MM.1S (cell line): ENCODE measurements around the gene RTL9.

Experiments used
- DNase-seq: peaks from one replicate; pipeline ENCODE4 v3.0.0-alpha.2; 2015
- H2AFZ ChIP-seq: fragments of 300-600 bp; sonication (generic); 2 replicates; pipeline ENCODE4 v1.6.0; 2016; ENCODE audit warnings: antibody characterized with exemption, low read length
- H3F3A ChIP-seq: fragments of 300-600 bp; sonication (generic); 2 replicates; pipeline ENCODE4 v1.6.1; 2016; ENCODE audit warnings: mild to moderate bottlenecking, antibody characterized with exemption, low read length, moderate library complexity, mixed read lengths; ENCODE audit not compliant: insufficient read depth
- H3K27ac ChIP-seq: fragments of 300-600 bp; sonication (generic); 2 replicates; pipeline ENCODE4 v1.5.1; 2016; ENCODE audit warnings: mild to moderate bottlenecking, low read length
- H3K27me3 ChIP-seq: fragments of 300-600 bp; sonication (generic); replicated peaks from 2 replicates; pipeline ENCODE4 v1.6.0; 2016; ENCODE audit warnings: low read length; ENCODE audit not compliant: insufficient read depth
- H3K36me3 ChIP-seq: fragments of 300-600 bp; sonication (generic); replicated peaks from 2 replicates; pipeline ENCODE4 v1.6.1; 2016; ENCODE audit warnings: mild to moderate bottlenecking, low read length, mixed read lengths; ENCODE audit not compliant: insufficient read depth
- H3K4me1 ChIP-seq: fragments of 300-600 bp; sonication (generic); 2 replicates; pipeline ENCODE4 v1.6.1; 2016; ENCODE audit warnings: low read length, mixed read lengths
- H3K4me2 ChIP-seq: fragments of 300-600 bp; sonication (generic); 2 replicates; pipeline ENCODE4 v1.6.0; 2016; ENCODE audit warnings: low read depth, low read length
- H3K4me3 ChIP-seq: fragments of 300-600 bp; sonication (generic); 2 replicates; pipeline ENCODE4 v1.5.1; 2016; ENCODE audit warnings: low read length, mixed read lengths
- H3K79me2 ChIP-seq: fragments of 300-600 bp; sonication (generic); 2 replicates; pipeline ENCODE4 v1.6.1; 2016; ENCODE audit warnings: mixed run types, low read length, mixed read lengths
- H3K9ac ChIP-seq: fragments of 300-600 bp; sonication (generic); 2 replicates; pipeline ENCODE4 v1.6.1; 2016; ENCODE audit warnings: low read length, mixed read lengths
- H3K9me2 ChIP-seq: fragments of 300-600 bp; sonication (generic); replicated peaks from 2 replicates; pipeline ENCODE4 v1.6.1; 2016; ENCODE audit warnings: mild to moderate bottlenecking, low read length, mixed read lengths; ENCODE audit not compliant: insufficient read depth
- H3K9me3 ChIP-seq: fragments of 300-600 bp; sonication (generic); replicated peaks from 2 replicates; pipeline ENCODE4 v1.6.1; 2016; ENCODE audit warnings: mild to moderate bottlenecking, low read length, mixed read lengths; ENCODE audit not compliant: insufficient read depth
- H4K20me1 ChIP-seq: fragments of 300-600 bp; sonication (generic); 2 replicates; pipeline ENCODE4 v1.6.1; 2016; ENCODE audit warnings: mild to moderate bottlenecking, low read length, moderate library complexity, mixed read lengths; ENCODE audit not compliant: insufficient read depth
- EZH2 ChIP-seq: fragments of 300-600 bp; sonication (generic); optimal IDR thresholded peaks from 2 replicates; pipeline ENCODE3; 2017; ENCODE audit warnings: low read depth, mild to moderate bottlenecking, antibody characterized with exemption, low read length, mixed read lengths
- EZH2phosphoT487 ChIP-seq: fragments of 300-600 bp; sonication (generic); IDR thresholded peaks from 2 replicates; pipeline ENCODE4 v1.6.1; 2018; ENCODE audit warnings: antibody characterized with exemption, low read length
- TF ChIP-seq, protein P1 (sequence below): fragments of 300-600 bp; sonication (generic); IDR thresholded peaks from 2 replicates; pipeline ENCODE4 v1.5.1; 2016; ENCODE audit warnings: antibody characterized with exemption, low read length, mixed read lengths

Gene RTL9

DNA sequence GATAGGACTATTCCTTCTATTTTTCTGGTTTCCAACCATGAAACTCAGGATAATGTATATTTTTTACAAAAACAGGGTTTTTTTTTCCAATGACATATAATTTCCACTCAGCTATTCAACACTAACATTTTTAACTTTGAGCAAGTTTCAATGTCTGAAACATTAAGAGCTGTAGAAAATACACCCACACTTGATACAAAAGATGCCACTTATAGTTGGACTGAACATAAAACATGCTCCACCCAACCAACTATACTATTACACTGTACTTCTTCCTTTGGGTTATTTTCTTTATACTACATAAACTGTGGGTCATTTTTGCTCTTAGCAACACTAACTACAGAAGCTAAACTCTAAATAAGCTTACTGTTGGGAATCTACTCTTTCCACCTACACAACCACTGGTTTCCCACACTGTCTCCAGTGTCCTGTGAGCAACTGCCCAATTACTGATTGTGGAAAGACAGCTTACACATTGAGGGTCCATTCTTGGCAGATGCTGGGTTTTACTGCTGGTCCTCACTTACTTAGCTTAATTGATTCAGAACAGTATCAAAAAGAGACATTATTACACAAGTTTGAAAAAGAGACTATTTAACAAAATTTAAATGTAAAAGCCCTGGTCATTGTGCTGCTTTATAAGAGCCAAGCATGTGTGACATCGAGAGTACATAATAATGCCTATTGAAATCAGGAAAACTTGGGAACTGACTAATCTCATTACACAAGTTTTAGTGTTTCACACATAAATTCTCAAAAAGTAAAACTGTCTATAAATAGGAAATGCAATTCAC is 47.0 kb upstream of the RTL9 start:
- H4K20me1 ChIP-seq, result no peaks in the 10 kb centered on the region
- H3K9ac ChIP-seq, result no peak overlapping the region
- no peak overlapping the region for H3K4me3 ChIP-seq
- H3K36me3 ChIP-seq, result no peaks in the 10 kb centered on the region
- peaks cover 94% of the 10 kb centered on the region for H3K79me2 ChIP-seq
- H3K27ac ChIP-seq, result peak overlapping the region; percentile 47; the same call in 1 of the 2 replicates
- H3K4me2 ChIP-seq, result peak overlapping the region; percentile 56
- no peaks in the 10 kb centered on the region for H3K9me3 ChIP-seq
- DNase-seq, result no peak
- H3K4me1 ChIP-seq, result peaks cover 36% of the 10 kb centered on the region
- H3F3A ChIP-seq, result no peaks in the 10 kb centered on the region
- no peak overlapping the region for H2AFZ ChIP-seq
- H3K27me3 ChIP-seq, result no peaks in the 10 kb centered on the region
- TF ChIP-seq EZH2phosphoT487 (no peak), EZH2 (no peak)
- TF ChIP-seq, protein P1, sequence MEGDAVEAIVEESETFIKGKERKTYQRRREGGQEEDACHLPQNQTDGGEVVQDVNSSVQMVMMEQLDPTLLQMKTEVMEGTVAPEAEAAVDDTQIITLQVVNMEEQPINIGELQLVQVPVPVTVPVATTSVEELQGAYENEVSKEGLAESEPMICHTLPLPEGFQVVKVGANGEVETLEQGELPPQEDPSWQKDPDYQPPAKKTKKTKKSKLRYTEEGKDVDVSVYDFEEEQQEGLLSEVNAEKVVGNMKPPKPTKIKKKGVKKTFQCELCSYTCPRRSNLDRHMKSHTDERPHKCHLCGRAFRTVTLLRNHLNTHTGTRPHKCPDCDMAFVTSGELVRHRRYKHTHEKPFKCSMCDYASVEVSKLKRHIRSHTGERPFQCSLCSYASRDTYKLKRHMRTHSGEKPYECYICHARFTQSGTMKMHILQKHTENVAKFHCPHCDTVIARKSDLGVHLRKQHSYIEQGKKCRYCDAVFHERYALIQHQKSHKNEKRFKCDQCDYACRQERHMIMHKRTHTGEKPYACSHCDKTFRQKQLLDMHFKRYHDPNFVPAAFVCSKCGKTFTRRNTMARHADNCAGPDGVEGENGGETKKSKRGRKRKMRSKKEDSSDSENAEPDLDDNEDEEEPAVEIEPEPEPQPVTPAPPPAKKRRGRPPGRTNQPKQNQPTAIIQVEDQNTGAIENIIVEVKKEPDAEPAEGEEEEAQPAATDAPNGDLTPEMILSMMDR, result no peak
- H3K9me2 ChIP-seq, result no peaks in the 10 kb centered on the region

GRCh38 chrX:110315551-110315950 is 43.1 kb upstream of the RTL9 start:
- H3K27ac ChIP-seq, result no peak overlapping the region
- H3K9me2 ChIP-seq, result no peaks in the 10 kb centered on the region
- H3F3A ChIP-seq, result no peaks in the 10 kb centered on the region
- H3K36me3 ChIP-seq, result no peaks in the 10 kb centered on the region
- H4K20me1 ChIP-seq, result no peaks in the 10 kb centered on the region
- no peak for TF ChIP-seq EZH2phosphoT487
- TF ChIP-seq, protein P1, result no peak
- TF ChIP-seq EZH2, result no peak
- H2AFZ ChIP-seq, result no peak overlapping the region
- H3K4me1 ChIP-seq, result peaks cover 23% of the 10 kb centered on the region
- no peak overlapping the region for H3K9ac ChIP-seq
- peak overlapping the region; percentile 79; the same call in 1 of the 2 replicates for H3K4me3 ChIP-seq
- peaks cover 67% of the 10 kb centered on the region for H3K79me2 ChIP-seq
- H3K9me3 ChIP-seq, result no peaks in the 10 kb centered on the region
- no peaks in the 10 kb centered on the region for H3K27me3 ChIP-seq
- no peak for DNase-seq
- H3K4me2 ChIP-seq, result peak overlapping the region; percentile 52

GRCh38 chrX:110316351-110317060 is 42.1 kb upstream of the RTL9 start:
- H2AFZ ChIP-seq, result no peak overlapping the region

More at GRCh38 chrX:110316351-110317060, 42.1 kb upstream of the RTL9 start:
- Histone ChIP-seq H3K36me3 (no peaks in the 10 kb centered on the region), H3K27me3 (no peaks in the 10 kb centered on the region), H3K79me2 (peaks cover 63% of the 10 kb centered on the region), H3K4me1 (peaks cover 16% of the 10 kb centered on the region), H3K9me2 (no peaks in the 10 kb centered on the region), H3K9me3 (no peaks in the 10 kb centered on the region), H3K9ac (peak overlapping the region; percentile 88; the same call in 1 of the 2 replicates), H4K20me1 (no peaks in the 10 kb centered on the region), H3K4me2 (peak overlapping the region; percentile 52), H3K4me3 (peak overlapping the region; percentile 79), H3F3A (no peaks in the 10 kb centered on the region), H3K27ac (no peak overlapping the region; the same call in 1 of the 2 replicates)
- DNase-seq, result peak; percentile 8
- no peak for TF ChIP-seq EZH2phosphoT487
- TF ChIP-seq, protein P1, result no peak
- no peak for TF ChIP-seq EZH2
